CD4-positive, alpha-beta T cell treated with Interferon alpha-2 for 1 hour (primary cell): ENCODE data around the gene ATP5IF1.

Source experiments
- DNase-seq, 2 donors: peaks; one replicate each; pipeline ENCODE4 v3.0.0-alpha.2; 2020 to 2022

The ATP5IF1 gene

GRCh38 chr1:28239004-28239403 is 3.1 kb downstream of the ATP5IF1 start:
- DNase-seq = no peak

- DNase-seq = no peak
These were observed 4.1 kb downstream of the ATP5IF1 start for GRCh38 chr1:28240024-28240423.

- no peak for DNase-seq
These were observed 5.8 kb downstream of the ATP5IF1 start for GRCh38 chr1:28241638-28242241.

- no peak for DNase-seq
These were observed 7.9 kb downstream of the ATP5IF1 start for GRCh38 chr1:28243685-28244311.

- DNase-seq = no peak
These were observed 8.8 kb downstream of the ATP5IF1 start for GRCh38 chr1:28244549-28245251.

- peak; percentile 60 to 86 for DNase-seq
These were observed 10.5 kb downstream of the ATP5IF1 start for GRCh38 chr1:28246427-28246832.

- no peak for DNase-seq
These were observed 11.8 kb downstream of the ATP5IF1 start for GRCh38 chr1:28247612-28248272.

GRCh38 chr1:28248273-28249012 is 12.5 kb downstream of the ATP5IF1 start:
- DNase-seq = peak; percentile 81 to 87

GRCh38 chr1:28249013-28249865 is 13.3 kb downstream of the ATP5IF1 start:
- no peak for DNase-seq

- no peak for DNase-seq
These were observed 14.0 kb downstream of the ATP5IF1 start for GRCh38 chr1:28249866-28250295.

GRCh38 chr1:28256197-28256827 is 20.4 kb downstream of the ATP5IF1 start:
- DNase-seq = peak in 1 of 2 donors; percentile 74

GRCh38 chr1:28257736-28258135 is 21.8 kb downstream of the ATP5IF1 start:
- no peak for DNase-seq

GRCh38 chr1:28258628-28259251 is 22.8 kb downstream of the ATP5IF1 start:
- no peak for DNase-seq

GRCh38 chr1:28259252-28259933 is 23.5 kb downstream of the ATP5IF1 start, which contains the start of gene SESN2:
Gene SESN2, plus strand, starts transcription at chr1:28259518. Its CDS starts 330 bp downstream, at chr1:28259848.
- peak; percentile 99 for DNase-seq

- peak in 1 of 2 donors; percentile 32 for DNase-seq
These were observed 24.2 kb downstream of the ATP5IF1 start for GRCh38 chr1:28259934-28260802.

GRCh38 chr1:28260803-28261174 is 24.9 kb downstream of the ATP5IF1 start:
- no peak for DNase-seq

GRCh38 chr1:28264897-28265296 is 29.0 kb downstream of the ATP5IF1 start:
- DNase-seq = no peak

- no peak for DNase-seq
These were observed 29.7 kb downstream of the ATP5IF1 start for GRCh38 chr1:28265577-28265976.

GRCh38 chr1:28266920-28267322 is 31.0 kb downstream of the ATP5IF1 start:
- DNase-seq = no peak
